BJ (cell line): ENCODE results near the gene INPP5E. TPM values are rescaled to one million over a fixed set of nuclear protein-coding genes. Genes with fewer than 3 reads are reported as not detected.

ENCODE experiments used
- CTCF ChIA-PET: fragments of 350-600 bp; formaldehyde crosslinking; extraction: SDS; loops from one replicate; lab custom pipeline; 2021; ENCODE audit warnings: antibody characterized with exemption, inconsistent platforms; lab: Yijun Ruan, JAX
- POLR2A ChIA-PET: fragments of 300-600 bp; sonication (Branson Sonifier 250); formaldehyde crosslinking; extraction: SDS; loops from one replicate; lab custom pipeline; 2021; ENCODE audit warnings: antibody characterized with exemption; lab: Charles Lee
- DNase-seq: peaks from one replicate; pipeline ENCODE4 v3.0.0-alpha.2; 2011; ENCODE audit warnings: low read depth
- H3K27me3 ChIP-seq: 2 replicates; pipeline ENCODE4 v1.6.0; 2011; ENCODE audit warnings: low read length; ENCODE audit not compliant: control insufficient read depth, insufficient read depth
- H3K36me3 ChIP-seq: 2 replicates; pipeline ENCODE4 v1.5.1; 2011; ENCODE audit warnings: low read length; ENCODE audit not compliant: control insufficient read depth, insufficient read depth
- H3K4me3 ChIP-seq: 2 replicates; pipeline ENCODE4 v1.5.1; 2011; ENCODE audit warnings: low read depth, mild to moderate bottlenecking, control low read depth, low read length
- polyA plus RNA-seq: library from polyadenylated mRNA; depleted of rRNA; stranded (reverse); fragments of >200 nt; gene quantifications from 2 replicates; pipeline ENCODE4 v1.2.3, GENCODE V29; 2011
- TF ChIP-seq, protein P1 (sequence below): IDR thresholded peaks from 2 replicates; pipeline ENCODE4 v1.5.1; 2011; ENCODE audit warnings: low read depth, mild to moderate bottlenecking, control low read depth, inconsistent platforms, low read length, moderate library complexity; ENCODE audit not compliant: insufficient read depth

Gene INPP5E
- polyA plus RNA-seq, 1 experiment, result 5.6 TPM

DNA sequence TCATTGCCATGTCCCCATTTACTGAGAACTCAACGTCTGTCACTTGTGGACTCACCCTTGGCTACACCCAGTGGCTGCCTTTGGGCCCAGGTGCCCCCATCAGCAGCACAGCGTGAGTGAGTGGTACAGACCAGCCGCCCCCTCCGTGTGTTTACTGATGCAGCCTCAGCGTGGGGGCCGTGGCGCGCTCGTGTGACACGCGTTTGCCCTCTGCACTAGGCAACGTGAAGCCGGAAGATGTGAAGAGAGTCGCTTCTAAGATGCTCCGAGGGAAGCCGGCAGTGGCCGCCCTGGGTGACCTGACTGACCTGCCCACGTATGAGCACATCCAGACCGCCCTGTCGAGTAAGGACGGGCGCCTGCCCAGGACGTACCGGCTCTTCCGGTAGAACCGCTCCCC lies 16.8 kb downstream of the INPP5E start:
- TF ChIP-seq, protein P1, sequence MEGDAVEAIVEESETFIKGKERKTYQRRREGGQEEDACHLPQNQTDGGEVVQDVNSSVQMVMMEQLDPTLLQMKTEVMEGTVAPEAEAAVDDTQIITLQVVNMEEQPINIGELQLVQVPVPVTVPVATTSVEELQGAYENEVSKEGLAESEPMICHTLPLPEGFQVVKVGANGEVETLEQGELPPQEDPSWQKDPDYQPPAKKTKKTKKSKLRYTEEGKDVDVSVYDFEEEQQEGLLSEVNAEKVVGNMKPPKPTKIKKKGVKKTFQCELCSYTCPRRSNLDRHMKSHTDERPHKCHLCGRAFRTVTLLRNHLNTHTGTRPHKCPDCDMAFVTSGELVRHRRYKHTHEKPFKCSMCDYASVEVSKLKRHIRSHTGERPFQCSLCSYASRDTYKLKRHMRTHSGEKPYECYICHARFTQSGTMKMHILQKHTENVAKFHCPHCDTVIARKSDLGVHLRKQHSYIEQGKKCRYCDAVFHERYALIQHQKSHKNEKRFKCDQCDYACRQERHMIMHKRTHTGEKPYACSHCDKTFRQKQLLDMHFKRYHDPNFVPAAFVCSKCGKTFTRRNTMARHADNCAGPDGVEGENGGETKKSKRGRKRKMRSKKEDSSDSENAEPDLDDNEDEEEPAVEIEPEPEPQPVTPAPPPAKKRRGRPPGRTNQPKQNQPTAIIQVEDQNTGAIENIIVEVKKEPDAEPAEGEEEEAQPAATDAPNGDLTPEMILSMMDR, result no peak
- peaks cover 36% of the 10 kb centered on the region for H3K36me3 ChIP-seq
- no peaks in the 10 kb centered on the region for H3K27me3 ChIP-seq
- POLR2A ChIA-PET, result no interaction called here
- CTCF ChIA-PET, result interaction anchor here (1.1 kb wide), 1 partner anchor 17 kb away, joined by 6 read pairs; no protein-coding TSS in a partner anchor
- no peak overlapping the region for H3K4me3 ChIP-seq
- no peak for DNase-seq

DNA sequence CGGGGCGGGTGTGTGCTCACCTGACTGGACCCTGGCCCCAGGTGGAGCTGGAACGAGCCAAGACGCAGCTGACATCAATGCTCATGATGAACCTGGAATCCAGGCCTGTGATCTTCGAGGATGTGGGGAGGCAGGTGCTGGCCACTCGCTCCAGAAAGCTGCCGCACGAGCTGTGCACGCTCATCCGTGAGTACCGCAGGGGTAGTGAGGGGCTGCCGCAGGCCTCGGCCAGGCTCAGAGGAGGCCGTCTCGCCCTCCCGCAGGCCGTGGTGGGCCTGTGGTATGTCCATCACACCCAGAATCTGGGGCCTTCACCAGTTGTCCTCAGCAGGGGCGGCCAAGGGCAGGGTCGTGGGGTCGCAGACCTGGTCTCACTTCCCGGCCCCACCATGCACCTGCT lies 17.9 kb downstream of the INPP5E start:
- no peak for DNase-seq
- H3K36me3 ChIP-seq, result peaks cover 42% of the 10 kb centered on the region
- POLR2A ChIA-PET, result no interaction called here
- TF ChIP-seq, protein P1, result no peak
- CTCF ChIA-PET, result no interaction called here
- no peaks in the 10 kb centered on the region for H3K27me3 ChIP-seq
- H3K4me3 ChIP-seq, result no peak overlapping the region

DNA sequence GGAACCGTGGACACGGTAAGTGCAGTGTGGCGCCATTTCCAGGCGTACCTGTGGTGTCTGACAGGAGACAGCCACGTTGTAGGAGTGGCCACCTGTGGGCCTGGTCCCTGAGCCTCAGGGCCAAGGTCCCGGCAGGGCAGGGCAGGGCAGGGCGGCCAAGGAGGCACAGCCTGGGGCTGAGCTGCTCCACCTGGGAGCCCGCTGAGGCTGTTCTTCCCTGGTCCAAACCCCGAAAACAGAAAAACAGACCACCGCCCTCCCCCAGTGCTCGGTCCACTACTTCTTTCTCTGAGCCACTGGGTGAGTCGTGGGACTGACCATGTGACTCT lies 20.6 kb downstream of the INPP5E start:
- TF ChIP-seq, protein P1, result no peak
- H3K4me3 ChIP-seq, result no peak overlapping the region
- DNase-seq, result no peak
- no peaks in the 10 kb centered on the region for H3K27me3 ChIP-seq
- CTCF ChIA-PET, result no interaction called here
- H3K36me3 ChIP-seq, result peaks cover 62% of the 10 kb centered on the region
- POLR2A ChIA-PET, result no interaction called here

DNA sequence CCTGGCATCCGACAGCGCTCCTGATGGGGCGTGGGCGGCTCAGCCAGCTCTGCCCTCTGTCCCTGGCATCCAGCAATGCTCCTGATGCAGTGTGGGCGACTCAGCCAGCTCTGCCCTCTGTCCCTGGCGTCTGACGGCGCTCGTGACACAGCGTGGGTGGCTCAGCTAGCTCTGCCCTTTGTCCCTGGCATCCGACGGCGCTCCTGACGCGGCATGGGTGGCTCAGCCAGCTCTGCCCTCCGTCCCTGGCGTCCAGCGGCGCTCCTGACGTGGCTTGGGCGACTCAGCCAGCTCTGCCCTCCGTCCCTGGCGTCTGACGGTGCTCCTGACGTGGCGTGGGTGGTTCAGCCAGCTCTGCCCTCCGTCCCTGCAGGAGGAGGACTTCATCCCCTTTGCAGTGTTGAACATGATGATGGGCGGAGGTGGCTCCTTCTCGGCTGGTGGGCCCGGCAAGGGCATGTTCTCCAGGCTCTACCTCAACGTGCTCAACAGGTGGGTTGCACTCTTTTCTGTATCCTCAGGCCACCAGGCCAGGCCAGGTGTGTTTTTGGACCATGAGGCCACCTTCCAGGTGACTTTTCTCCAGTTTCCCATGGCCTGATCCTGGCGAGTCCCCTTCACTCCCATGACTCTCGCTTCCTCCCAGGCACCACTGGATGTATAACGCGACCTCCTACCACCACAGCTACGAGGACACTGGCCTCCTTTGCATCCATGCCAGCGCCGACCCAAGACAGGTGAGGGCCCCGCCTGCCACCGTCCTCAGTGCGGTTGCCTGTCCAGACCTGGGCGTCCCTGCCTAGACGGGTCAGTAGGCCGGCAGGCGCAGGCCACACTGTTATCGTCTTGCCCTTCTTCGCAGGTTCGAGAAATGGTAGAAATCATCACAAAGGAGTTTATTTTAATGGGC lies 21.2 kb downstream of the INPP5E start:
- TF ChIP-seq, protein P1, result no peak
- Histone ChIP-seq H3K27me3 (no peaks in the 10 kb centered on the region), H3K4me3 (no peak overlapping the region), H3K36me3 (peaks cover 64% of the 10 kb centered on the region)
- POLR2A ChIA-PET, result no interaction called here
- CTCF ChIA-PET, result interaction anchor here (1.0 kb wide), 3 partner anchors 22 to 52 kb away, joined by 3 to 4 read pairs (median 3); no protein-coding TSS in a partner anchor
- DNase-seq, result no peak

DNA sequence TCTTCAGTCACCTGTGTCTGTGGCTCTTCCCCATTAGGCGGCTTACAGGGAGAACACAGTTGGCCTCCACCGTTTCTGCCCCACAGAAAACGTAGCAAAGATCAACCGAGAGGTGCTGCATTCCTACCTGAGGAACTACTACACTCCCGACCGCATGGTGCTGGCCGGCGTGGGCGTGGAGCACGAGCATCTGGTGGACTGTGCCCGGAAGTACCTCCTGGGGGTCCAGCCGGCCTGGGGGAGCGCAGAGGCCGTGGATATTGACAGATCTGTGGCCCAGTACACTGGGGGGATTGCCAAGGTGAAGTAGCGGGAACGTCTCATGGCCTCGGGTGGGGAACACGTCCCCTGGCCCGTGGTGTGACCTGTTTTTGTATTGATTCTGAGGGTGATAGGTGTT lies 22.7 kb downstream of the INPP5E start:
- no peak overlapping the region for H3K4me3 ChIP-seq
- TF ChIP-seq, protein P1, result no peak
- POLR2A ChIA-PET, result no interaction called here
- CTCF ChIA-PET, result interaction anchor here (1.0 kb wide), 1 partner anchor 23 kb away, joined by 4 read pairs; no protein-coding TSS in a partner anchor
- no peaks in the 10 kb centered on the region for H3K27me3 ChIP-seq
- no peak for DNase-seq
- peaks cover 56% of the 10 kb centered on the region for H3K36me3 ChIP-seq
